Gastroesophageal sphincter (tissue), 3 donors: Measurements from ENCODE around the gene NOL6.

Experiments used
- CTCF ChIP-seq, 4 experiments: fragments of 200-600 bp in 2 of 4; fragments of 450-650 bp in 2 of 4; sonication (generic) in 1 of 4; IDR thresholded peaks; one replicate each; pipeline ENCODE4 v1.5.1; 2017 to 2019; ENCODE audit warnings: antibody characterized with exemption in 4 of 4, mild to moderate bottlenecking in 2 of 4, moderate library complexity in 2 of 4
- EP300 ChIP-seq: sonication (generic); formaldehyde crosslinking; IDR thresholded peaks from one replicate; pipeline ENCODE4 v1.6.1; 2017; ENCODE audit warnings: antibody characterized with exemption, mild to moderate bottlenecking

- TF ChIP-seq EP300 (no peak), CTCF (IDR thresholded peaks at IDR 0.05) (no peak)
Observed at GRCh38 chr9:33453286-33453860, 20.4 kb downstream of the NOL6 start.
